GM12801 (cell line): Measurements from ENCODE around the gene HSPA8.

Source experiments
- TF ChIP-seq, protein P1 (sequence below): IDR thresholded peaks from one replicate; pipeline ENCODE4 v1.5.1; 2011; ENCODE audit warnings: control low read depth; ENCODE audit not compliant: insufficient read length; ENCODE audit errors: extremely low read depth

Gene HSPA8

DNA sequence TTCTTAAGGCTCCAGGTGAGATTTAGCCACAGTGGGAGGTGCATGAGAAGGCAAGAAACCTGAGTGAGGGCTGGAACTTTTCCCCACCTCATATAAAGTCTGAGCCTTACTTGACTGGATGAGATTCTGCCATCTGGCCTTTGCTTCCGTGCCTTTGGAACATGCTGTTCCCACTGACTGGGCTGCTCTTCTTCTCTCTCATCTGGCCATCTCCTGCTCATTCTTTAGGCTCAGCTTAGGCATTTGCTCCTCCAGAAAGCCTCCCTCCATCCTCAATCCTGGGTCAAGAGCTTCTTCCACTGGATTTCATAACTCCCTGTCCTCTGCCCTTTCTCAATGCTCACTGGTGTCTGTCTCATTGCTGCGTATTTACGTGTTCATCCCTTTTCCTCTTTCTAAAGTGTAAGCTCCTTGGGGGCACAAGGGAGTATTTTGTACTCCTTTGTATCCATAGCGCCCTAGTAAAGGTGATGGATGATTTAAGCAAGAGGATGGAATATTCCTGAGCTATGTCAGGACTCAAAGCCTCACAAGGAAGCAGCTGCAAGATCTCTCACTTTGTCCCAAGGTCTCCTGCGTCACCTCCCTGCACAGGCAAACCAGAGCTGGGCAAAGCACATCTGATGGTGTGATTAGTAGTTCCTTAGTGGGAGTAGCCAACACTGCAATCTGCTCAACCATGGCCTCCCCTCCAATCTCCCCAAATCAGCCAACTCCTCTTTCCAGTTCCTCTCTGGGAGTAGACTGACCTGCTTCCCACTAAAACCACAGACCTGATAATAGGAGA lies 15.3 kb downstream of the HSPA8 start:
- TF ChIP-seq, protein P1, sequence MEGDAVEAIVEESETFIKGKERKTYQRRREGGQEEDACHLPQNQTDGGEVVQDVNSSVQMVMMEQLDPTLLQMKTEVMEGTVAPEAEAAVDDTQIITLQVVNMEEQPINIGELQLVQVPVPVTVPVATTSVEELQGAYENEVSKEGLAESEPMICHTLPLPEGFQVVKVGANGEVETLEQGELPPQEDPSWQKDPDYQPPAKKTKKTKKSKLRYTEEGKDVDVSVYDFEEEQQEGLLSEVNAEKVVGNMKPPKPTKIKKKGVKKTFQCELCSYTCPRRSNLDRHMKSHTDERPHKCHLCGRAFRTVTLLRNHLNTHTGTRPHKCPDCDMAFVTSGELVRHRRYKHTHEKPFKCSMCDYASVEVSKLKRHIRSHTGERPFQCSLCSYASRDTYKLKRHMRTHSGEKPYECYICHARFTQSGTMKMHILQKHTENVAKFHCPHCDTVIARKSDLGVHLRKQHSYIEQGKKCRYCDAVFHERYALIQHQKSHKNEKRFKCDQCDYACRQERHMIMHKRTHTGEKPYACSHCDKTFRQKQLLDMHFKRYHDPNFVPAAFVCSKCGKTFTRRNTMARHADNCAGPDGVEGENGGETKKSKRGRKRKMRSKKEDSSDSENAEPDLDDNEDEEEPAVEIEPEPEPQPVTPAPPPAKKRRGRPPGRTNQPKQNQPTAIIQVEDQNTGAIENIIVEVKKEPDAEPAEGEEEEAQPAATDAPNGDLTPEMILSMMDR: no peak

DNA sequence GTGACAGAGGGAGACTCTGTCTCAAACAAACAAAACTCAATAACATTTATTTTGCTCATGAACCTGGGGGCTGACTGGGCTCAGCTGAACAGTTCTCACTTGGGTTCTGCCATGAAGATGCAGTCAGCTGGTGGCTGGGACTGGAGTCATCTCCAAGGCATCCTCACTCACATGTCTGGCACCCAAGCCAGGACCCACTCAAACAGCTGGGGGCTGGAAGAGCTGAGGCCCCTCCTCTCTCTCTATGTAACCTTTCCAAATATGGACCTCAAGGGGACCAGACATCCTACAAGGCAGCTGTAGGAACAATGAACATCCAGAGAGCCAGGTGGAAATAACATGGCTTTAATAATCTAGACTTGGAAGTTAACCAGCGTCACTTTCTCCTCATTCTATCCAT lies 16.8 kb downstream of the HSPA8 start:
- TF ChIP-seq, protein P1: no peak

DNA sequence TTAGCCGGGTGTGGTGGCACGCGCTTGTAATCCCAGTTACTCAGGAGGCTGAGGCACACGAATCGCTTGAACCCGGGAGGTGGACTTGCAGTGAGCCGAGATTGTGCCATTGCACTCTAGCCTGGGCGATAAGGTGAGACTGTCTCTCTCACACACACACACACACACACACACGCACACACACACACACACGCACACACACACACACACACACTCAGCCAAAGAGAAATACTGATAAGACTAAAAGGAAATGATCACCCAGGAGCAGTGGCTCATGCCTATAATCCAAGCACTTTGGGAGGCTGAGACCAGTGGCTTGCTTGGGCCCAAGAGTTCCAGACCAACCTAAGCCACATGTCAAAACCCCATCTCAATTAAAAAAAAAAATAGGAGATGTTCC lies 20.8 kb downstream of the HSPA8 start:
- TF ChIP-seq, protein P1: no peak

DNA sequence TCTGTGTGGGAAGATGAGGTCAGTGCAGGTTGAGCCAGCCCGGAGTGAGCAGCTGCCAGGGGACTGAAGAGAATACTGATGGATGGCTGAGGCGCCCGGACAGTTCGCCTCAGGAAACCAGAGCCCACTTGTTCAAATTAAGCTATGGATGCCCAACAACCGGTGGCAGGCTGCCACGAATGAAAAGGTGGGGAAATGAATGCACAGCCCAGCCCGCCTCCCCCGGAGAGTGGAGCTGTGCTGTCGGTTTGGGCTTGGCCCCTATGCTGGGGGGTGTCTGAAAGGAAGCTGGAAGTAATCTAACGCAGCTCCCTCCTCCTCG lies 21.9 kb downstream of the HSPA8 start:
- TF ChIP-seq, protein P1: no peak

DNA sequence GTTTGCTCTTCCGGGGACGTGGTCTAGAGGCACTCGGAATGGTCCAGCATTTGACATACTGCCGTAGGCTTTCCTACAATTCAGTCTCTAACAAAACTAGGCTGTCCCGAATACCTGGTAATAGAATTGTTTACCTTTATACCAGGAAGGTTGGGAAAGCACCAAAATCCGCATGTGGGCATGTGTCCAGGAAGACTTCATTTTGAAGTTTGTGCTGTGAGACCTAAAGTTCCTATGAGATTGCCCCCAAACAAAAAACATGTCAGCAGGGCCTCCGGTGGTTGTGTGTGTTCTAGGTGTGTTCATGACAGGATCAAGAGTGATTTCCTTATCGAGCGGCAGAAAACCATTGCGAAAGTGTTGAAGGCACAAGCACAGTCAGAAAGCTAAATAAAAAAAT lies 26.1 kb downstream of the HSPA8 start:
- TF ChIP-seq, protein P1: no peak

DNA sequence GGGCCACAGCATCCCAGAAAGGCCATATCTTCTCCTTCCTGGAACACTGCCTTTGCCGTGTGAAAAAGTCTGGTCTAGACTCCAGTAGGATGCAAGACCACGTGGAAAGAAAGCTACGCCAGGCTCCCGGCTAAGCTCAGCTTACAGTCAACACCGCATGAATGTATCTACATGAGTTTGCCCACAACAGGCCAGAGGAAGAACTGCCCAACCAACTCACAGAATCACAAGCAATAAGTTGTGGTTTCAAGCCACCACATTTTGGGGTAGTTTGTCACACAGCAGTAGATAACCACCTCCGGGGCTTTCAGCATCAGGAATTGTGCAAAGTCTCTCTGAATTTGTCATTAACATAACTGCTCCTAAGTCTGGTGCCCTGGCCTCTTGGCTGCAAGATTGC lies 27.3 kb downstream of the HSPA8 start:
- TF ChIP-seq, protein P1: no peak

DNA sequence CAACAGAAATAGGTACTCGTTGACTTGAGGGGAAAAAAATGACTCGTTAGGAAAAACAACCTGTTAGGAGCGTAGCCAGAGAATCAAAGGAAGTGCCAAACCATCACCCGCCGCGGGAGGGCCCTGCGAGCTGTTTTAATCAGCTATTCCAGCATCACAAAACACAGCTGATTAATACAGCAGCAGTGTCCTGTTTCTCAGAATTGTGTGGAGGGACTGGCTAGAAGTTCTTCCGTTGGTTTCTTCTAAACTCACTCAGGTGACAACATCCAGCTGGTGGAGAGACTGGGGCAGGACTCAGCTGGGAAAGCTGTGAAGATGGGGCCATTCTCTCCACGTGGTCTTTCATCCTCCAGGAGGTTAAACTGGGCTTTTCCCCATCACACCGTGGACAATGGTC lies 28.0 kb downstream of the HSPA8 start:
- TF ChIP-seq, protein P1: no peak
